ENCODE data around the gene ABCA7. TPM values are rescaled to one million over a fixed set of nuclear protein-coding genes. Genes with fewer than 3 reads are reported as not detected.

Gene ABCA7
- total RNA-seq, 4 donors from 2014 or later, result 3.9 to 9.5 (median 6.9) TPM

DNA sequence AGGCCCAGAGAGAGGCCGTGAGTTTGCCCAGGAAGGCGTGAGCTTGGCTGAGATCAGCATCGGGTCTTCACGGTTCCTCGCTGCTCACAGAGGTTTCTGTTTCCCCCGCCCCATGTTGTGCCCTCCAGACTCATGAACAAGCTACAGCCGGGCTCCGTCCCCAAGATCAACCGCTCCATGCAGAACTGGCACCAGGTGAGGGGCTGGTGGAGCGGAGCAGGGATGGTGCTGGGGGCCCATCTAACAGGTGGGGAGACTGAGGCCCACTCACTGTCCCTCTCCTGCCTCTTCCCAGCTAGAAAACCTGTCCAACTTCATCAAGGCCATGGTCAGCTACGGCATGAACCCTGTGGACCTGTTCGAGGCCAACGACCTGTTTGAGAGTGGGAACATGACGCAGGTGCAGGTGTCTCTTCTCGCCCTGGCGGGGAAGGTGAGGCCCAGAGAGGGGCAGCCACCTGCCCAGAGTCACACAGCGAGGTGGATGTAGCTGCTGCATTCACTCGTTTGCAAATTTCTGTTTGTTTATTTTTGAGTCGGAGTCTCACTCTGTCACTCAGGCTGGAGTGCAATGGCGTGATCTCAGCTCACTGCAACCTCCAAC lies 7.5 kb upstream of the ABCA7 start:
- intact Hi-C loops (cut with DNase I), result no loop called here
- Histone ChIP-seq H3K36me3 (peaks cover 32 to 56% (median 46%) of the 10 kb centered on the region in 4 donors), H3K27ac (replicated peaks in 1 of 4) (no peak overlapping the region), H3K9me3 (no peaks in the 10 kb centered on the region), H3K4me1 (peaks cover 19 to 37% (median 36%) of the 10 kb centered on the region in 4 donors), H3K4me3 (no peak overlapping the region), H3K27me3 (no peaks in the 10 kb centered on the region)
- 85% methylated on average over 18 of the region's 20 CpGs for WGBS
- TF ChIP-seq POLR2A (IDR thresholded peaks at IDR 0.05; ENCODE audit: low read depth), result no peak
- TF ChIP-seq, protein P1, sequence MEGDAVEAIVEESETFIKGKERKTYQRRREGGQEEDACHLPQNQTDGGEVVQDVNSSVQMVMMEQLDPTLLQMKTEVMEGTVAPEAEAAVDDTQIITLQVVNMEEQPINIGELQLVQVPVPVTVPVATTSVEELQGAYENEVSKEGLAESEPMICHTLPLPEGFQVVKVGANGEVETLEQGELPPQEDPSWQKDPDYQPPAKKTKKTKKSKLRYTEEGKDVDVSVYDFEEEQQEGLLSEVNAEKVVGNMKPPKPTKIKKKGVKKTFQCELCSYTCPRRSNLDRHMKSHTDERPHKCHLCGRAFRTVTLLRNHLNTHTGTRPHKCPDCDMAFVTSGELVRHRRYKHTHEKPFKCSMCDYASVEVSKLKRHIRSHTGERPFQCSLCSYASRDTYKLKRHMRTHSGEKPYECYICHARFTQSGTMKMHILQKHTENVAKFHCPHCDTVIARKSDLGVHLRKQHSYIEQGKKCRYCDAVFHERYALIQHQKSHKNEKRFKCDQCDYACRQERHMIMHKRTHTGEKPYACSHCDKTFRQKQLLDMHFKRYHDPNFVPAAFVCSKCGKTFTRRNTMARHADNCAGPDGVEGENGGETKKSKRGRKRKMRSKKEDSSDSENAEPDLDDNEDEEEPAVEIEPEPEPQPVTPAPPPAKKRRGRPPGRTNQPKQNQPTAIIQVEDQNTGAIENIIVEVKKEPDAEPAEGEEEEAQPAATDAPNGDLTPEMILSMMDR (IDR thresholded peaks at IDR 0.05), result no peak
- no peak for TF ChIP-seq POLR2AphosphoS5 (IDR thresholded peaks at IDR 0.05)
- TF ChIP-seq EP300 (IDR thresholded peaks at IDR 0.05), result no peak
- no peak for DNase-seq (ENCODE audit: extremely low spot score)

DNA sequence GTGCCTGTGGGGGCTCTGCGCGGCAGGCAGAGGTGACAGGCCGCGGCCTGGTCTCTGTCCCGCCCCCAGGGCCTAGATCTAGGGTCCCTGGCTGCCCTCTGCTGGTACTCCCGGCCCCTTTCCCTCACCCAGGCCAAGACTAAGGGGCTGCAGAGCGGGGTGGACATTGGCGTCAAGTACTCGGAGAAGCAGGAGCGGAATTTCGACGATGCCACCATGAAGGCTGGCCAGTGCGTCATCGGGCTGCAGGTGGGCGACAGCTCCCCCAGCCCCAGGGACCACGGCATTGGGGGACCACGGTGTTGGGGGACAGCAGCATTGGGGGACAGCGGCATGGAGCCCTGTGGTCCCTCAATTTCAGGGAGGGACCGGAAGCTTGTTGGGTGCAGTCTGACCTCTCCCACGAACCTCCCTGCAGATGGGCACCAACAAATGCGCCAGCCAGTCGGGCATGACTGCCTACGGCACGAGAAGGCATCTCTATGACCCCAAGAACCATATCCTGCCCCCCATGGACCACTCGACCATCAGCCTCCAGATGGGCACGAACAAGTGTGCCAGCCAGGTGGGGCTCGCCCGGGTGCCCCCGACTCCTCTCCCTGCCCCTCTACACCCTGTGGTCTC lies 3.8 kb upstream of the ABCA7 start:
- no peak overlapping the region for H3K27ac ChIP-seq (replicated peaks in 1 of 4)
- no peak for DNase-seq (ENCODE audit: extremely low spot score)
- H3K4me3 ChIP-seq, result no peak overlapping the region
- H3K36me3 ChIP-seq, result peaks cover 34 to 57% (median 48%) of the 10 kb centered on the region in 4 donors
- H3K9me3 ChIP-seq, result no peaks in the 10 kb centered on the region
- H3K27me3 ChIP-seq, result no peaks in the 10 kb centered on the region
- TF ChIP-seq POLR2AphosphoS5 (IDR thresholded peaks at IDR 0.05) (no peak), EP300 (IDR thresholded peaks at IDR 0.05) (no peak), POLR2A (IDR thresholded peaks at IDR 0.05; ENCODE audit: low read depth) (no peak)
- TF ChIP-seq, protein P1 (IDR thresholded peaks at IDR 0.05), result no peak
- H3K4me1 ChIP-seq, result peaks cover 16 to 30% (median 23%) of the 10 kb centered on the region in 4 donors
- 86% methylated on average over 15 of the region's 29 CpGs for WGBS
- intact Hi-C loops (cut with DNase I), result no loop called here

DNA sequence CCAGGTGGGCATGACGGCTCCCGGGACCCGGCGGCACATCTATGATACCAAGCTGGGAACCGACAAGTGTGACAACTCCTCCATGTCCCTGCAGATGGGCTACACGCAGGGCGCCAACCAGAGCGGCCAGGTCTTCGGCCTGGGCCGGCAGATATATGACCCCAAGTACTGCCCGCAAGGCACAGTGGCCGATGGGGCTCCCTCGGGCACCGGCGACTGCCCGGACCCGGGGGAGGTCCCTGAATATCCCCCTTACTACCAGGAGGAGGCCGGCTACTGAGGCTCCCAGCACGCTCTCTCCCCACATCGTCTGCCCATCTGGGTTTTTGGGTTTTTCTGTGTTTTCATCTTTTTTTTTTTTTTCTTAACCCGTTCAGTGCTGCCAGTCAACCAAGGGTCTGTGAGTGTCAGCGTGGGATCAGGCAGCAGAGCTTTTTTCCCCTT lies 2.3 kb upstream of the ABCA7 start:
- Histone ChIP-seq H3K4me1 (peaks cover 23 to 44% (median 34%) of the 10 kb centered on the region in 4 donors), H3K27ac (replicated peaks in 1 of 4) (peak overlapping the region in 2 of 4 donors; percentile 25 to 71), H3K9me3 (no peaks in the 10 kb centered on the region), H3K4me3 (no peak overlapping the region), H3K27me3 (peaks cover 0 to 10% (median 0%) of the 10 kb centered on the region in 4 donors), H3K36me3 (peaks cover 22 to 44% (median 36%) of the 10 kb centered on the region in 4 donors)
- no peak for DNase-seq (ENCODE audit: extremely low spot score)
- 70% methylated on average over 19 of the region's 22 CpGs for whole genome bisulfite sequencing
- intact Hi-C loops (cut with DNase I), result no loop called here
- TF ChIP-seq POLR2A (IDR thresholded peaks at IDR 0.05; ENCODE audit: low read depth) (no peak), EP300 (IDR thresholded peaks at IDR 0.05) (no peak), POLR2AphosphoS5 (IDR thresholded peaks at IDR 0.05) (no peak)
- TF ChIP-seq, protein P1 (IDR thresholded peaks at IDR 0.05), result no peak

DNA sequence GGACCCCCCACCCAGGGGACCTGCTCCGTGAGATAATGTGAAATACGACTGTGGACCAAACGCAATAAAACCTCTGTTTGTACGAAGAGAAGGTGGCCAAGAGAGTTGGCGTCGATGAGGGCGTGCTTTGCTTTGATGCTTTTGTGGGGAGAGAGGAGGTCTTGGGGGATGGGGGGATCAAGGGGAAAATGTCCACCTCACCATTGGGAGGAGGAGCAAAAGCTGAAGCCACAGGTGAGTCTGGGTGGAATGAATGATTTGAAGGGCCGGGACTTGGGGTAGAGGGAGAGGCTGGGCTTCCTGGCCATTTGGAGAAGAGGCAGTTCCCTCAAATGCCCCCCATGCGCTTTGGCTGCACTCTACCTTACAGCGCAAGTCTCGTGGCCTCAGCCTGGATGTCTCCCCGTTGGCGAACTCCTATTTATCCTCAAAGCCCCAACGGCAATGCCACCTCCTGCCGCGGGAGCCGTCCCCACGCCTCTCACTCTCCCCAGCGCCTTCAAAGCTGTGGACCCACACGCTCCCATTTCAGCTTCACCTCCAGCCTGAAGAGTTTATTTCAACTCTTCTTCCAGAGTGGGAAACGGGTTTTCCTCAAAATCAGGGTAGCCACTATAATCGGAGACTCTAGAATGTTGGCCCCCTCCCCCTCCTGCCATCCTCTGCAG lies 795 bp upstream of the ABCA7 start:
- no peaks in the 10 kb centered on the region for H3K9me3 ChIP-seq
- 61% methylated on average over 22 of the region's 22 CpGs for WGBS
- H3K36me3 ChIP-seq, result peaks cover 13 to 36% (median 28%) of the 10 kb centered on the region in 4 donors
- DNase-seq (ENCODE audit: extremely low spot score), result no peak
- peaks cover 23 to 47% (median 34%) of the 10 kb centered on the region in 4 donors for H3K4me1 ChIP-seq
- intact Hi-C loops (cut with DNase I), result no loop called here
- H3K4me3 ChIP-seq, result peak overlapping the region; percentile 56 to 61 (median 58)
- peak overlapping the region; percentile 36 to 71 (median 52) for H3K27ac ChIP-seq (replicated peaks in 1 of 4)
- H3K27me3 ChIP-seq, result peaks cover 0 to 11% (median 0%) of the 10 kb centered on the region in 4 donors
- TF ChIP-seq POLR2A (IDR thresholded peaks at IDR 0.05; ENCODE audit: low read depth) (no peak), EP300 (IDR thresholded peaks at IDR 0.05) (no peak)

Data from esophagus muscularis mucosa (tissue), 4 donors.